22Rv1 (cell line): ENCODE data around the gene ABCA7.

Experiments used
- H3K27ac ChIP-seq: fragments of 450-650 bp; 2 replicates; pipeline ENCODE4 v1.5.1; 2017
- CTCF ChIP-seq: fragments of 450-650 bp; IDR thresholded peaks from 2 replicates; pipeline ENCODE4 v1.5.1; 2017; ENCODE audit warnings: mild to moderate bottlenecking
- ZFX ChIP-seq: fragments of 450-650 bp; IDR thresholded peaks from 2 replicates; pipeline ENCODE4 v1.6.1; 2017; ENCODE audit warnings: antibody characterized with exemption, borderline replicate concordance

The ABCA7 gene

DNA sequence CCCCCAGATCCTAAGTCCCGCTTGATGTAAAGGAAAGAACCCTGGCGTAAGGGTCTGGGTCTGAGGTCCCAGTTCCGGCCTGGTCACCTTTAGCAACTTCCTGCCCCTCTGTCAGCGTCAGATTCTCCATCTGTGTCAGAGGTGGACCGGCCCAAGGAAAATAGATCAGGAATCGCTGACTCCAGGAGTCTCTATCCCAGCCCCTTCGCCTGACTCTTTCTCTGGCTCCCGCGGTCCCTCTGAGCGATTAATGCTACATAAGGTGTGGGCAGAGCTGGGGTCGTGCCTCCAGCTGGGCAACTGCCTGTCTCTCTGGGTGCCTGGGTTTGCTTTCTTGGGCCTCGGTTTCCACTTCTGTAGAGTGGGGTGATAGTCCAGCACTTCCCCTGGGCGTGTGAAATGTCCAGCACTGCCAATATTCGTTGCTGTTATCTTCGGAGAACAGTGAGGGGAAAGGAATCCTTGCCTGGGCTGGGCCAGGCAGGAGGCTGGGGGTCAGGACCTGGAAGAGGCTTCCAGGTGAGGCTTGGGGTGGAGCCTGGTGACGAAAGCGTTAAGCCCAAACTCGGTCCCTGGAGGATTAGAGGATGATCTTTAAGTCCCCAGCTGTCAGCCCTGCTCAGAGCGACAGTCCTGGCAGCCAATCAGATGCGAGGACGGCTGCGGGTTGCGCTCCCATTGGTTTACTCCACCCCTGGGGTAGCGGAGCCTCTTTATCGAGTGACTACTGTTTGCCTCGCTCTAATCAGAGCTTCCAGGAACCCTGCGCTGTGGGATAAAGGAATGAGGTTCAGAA is 767 bp downstream of the ABCA7 start:
- TF ChIP-seq ZFX: no peak
- no peak for TF ChIP-seq CTCF
- H3K27ac ChIP-seq: peak overlapping the region; percentile 80

DNA sequence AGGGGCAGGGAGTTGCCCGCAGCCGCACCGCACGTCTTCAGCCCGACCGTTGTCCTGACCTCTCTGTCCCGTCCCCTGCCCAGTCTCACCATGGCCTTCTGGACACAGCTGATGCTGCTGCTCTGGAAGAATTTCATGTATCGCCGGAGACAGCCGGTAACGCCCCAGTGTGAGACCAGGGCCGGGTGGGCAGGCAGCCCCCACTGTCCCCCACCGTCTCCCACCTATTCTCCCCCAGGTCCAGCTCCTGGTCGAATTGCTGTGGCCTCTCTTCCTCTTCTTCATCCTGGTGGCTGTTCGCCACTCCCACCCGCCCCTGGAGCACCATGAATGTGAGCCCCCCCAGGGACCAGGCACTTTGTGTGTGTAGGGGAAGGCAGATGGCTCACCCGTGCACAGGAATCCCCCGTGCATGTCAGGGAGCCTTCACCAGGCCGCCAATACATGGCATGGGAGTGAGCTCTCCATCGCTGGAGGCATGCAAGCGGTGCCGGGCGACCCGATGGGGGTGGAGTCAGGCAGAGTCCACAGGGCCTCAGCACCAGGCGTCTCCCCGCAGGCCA is 1.4 kb downstream of the ABCA7 start:
- H3K27ac ChIP-seq: peak overlapping the region; percentile 80
- no peak for TF ChIP-seq ZFX
- no peak for TF ChIP-seq CTCF

DNA sequence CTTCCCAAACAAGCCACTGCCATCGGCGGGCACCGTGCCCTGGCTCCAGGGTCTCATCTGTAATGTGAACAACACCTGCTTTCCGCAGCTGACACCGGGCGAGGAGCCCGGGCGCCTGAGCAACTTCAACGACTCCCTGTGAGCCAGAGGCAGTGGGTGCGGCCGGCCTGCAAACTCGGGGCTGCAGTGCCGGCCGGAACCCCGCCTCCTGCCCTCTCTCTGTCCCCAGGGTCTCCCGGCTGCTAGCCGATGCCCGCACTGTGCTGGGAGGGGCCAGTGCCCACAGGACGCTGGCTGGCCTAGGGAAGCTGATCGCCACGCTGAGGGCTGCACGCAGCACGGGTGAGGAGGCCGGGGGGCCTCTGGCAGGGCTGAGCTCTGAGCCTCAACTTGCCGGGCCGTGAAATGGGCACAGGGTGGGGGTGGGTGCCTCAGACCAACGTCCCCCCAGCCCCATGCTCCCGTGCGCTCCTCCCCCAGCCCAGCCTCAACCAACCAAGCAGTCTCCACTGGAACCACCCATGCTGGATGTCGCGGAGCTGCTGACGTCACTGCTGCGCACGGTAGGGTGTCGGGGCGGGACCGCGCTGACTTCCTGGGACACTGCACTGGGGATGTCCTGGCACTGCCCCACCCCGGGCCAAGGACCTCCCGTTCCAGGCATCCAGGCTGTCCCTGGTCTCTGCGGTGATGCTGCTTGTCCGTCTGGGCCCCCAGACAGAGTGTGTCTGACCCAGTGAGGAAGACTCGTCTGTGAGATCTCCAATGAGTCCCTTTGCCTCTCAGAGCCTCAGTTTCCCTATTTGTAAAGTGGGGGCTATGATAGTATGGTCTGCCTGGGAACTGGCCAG is 2.2 kb downstream of the ABCA7 start:
- no peak overlapping the region for H3K27ac ChIP-seq
- TF ChIP-seq ZFX: no peak
- TF ChIP-seq CTCF: no peak

- TF ChIP-seq CTCF: no peak
- no peak for TF ChIP-seq ZFX
- H3K27ac ChIP-seq: no peak overlapping the region
Measured at GRCh38 chr19:1042689-1043511, 3.0 kb downstream of the ABCA7 start.

- peak overlapping the region; percentile 66 for H3K27ac ChIP-seq
- TF ChIP-seq CTCF: no peak
- TF ChIP-seq ZFX: no peak
Measured at GRCh38 chr19:1045247-1045603, 5.3 kb downstream of the ABCA7 start.

GRCh38 chr19:1046117-1046626 is 6.3 kb downstream of the ABCA7 start:
- peak overlapping the region; percentile 66 for H3K27ac ChIP-seq
- no peak for TF ChIP-seq CTCF
- no peak for TF ChIP-seq ZFX
